Thymus (tissue), 11 donors: ENCODE results near the gene LIN52. TPM values are rescaled to one million over a fixed set of nuclear protein-coding genes. Genes with fewer than 3 reads are reported as not detected.

ENCODE experiments used
- DNase-seq, 9 donors: peaks; one replicate each; pipeline ENCODE4 v3.0.0-alpha.2; 2013; ENCODE audit warnings: low spot score in 9 of 9, low read depth in 6 of 9, missing footprints in 1 of 9
- H3K27ac ChIP-seq, 2 donors: one replicate each; pipeline ENCODE4 v1.5.1; 2013; ENCODE audit warnings: control low read depth in 1 of 2, low read depth in 1 of 2, low read length in 1 of 2, mild to moderate bottlenecking in 1 of 2, moderate library complexity in 1 of 2
- H3K27me3 ChIP-seq, 2 donors: one replicate each; pipeline ENCODE4 v1.5.1; 2013; ENCODE audit warnings: low read length in 1 of 2; ENCODE audit not compliant: control insufficient read depth in 2 of 2, insufficient read depth in 1 of 2
- H3K36me3 ChIP-seq, 2 donors: one replicate each; pipeline ENCODE4 v1.5.1; 2013; ENCODE audit warnings: low read length in 1 of 2, mild to moderate bottlenecking in 1 of 2, moderate library complexity in 1 of 2; ENCODE audit not compliant: control insufficient read depth in 2 of 2, insufficient read depth in 2 of 2
- H3K4me1 ChIP-seq, 2 donors: one replicate each; pipeline ENCODE4 v1.5.1; 2013; ENCODE audit warnings: low read length in 2 of 2; ENCODE audit not compliant: control insufficient read depth in 2 of 2, insufficient read depth in 2 of 2
- H3K4me3 ChIP-seq, 2 donors: one replicate each; pipeline ENCODE4 v1.5.1; 2013; ENCODE audit warnings: low read length in 2 of 2, control low read depth in 1 of 2, mild to moderate bottlenecking in 1 of 2
- H3K9me3 ChIP-seq, 2 donors: one replicate each; pipeline ENCODE4 v1.5.1; 2013; ENCODE audit warnings: low read length in 1 of 2, mild to moderate bottlenecking in 1 of 2; ENCODE audit not compliant: control insufficient read depth in 2 of 2, insufficient read depth in 1 of 2
- WGBS: extraction: QIAGEN DNeasy Blood & Tissue Kit; methylation state at CpG from one replicate; pipeline ENCODE4 v1.1.7; 2013; 5-methylcytosine and 5-hydroxymethylcytosine counted together
- polyA plus RNA-seq: library from polyadenylated mRNA; stranded (reverse); fragments of 200-250 nt; gene quantifications from one replicate; pipeline ENCODE4 v1.2.3, GENCODE V29; 2013
- total RNA-seq: library from RNA; stranded (reverse); fragments of 120-200 nt; gene quantifications from one replicate; pipeline ENCODE4 v1.2.4, GENCODE V29; 2013
- donor health status: healthy.

The LIN52 gene
- total and polyA plus RNA-seq, 2 donors, result 8.9 to 11.6 TPM

GRCh38 chr14:74155287-74155686 lies 70.5 kb downstream of the LIN52 start:
- Histone ChIP-seq H3K27ac (no peak overlapping the region), H3K9me3 (no peaks in the 10 kb centered on the region), H3K27me3 (no peaks in the 10 kb centered on the region), H3K4me1 (no peaks in the 10 kb centered on the region), H3K36me3 (peaks cover 0 to 3% of the 10 kb centered on the region in 2 donors), H3K4me3 (no peak overlapping the region)
- no peak for DNase-seq
- WGBS, result 81% methylated on average over 6 of the region's 6 CpGs

- WGBS, result 93% methylated on average over 1 of the region's 1 CpG
- H3K4me3 ChIP-seq, result no peak overlapping the region
- H3K4me1 ChIP-seq, result no peaks in the 10 kb centered on the region
- DNase-seq, result no peak
- peaks cover 0 to 3% of the 10 kb centered on the region in 2 donors for H3K36me3 ChIP-seq
- H3K9me3 ChIP-seq, result no peaks in the 10 kb centered on the region
- H3K27me3 ChIP-seq, result no peaks in the 10 kb centered on the region
- H3K27ac ChIP-seq, result no peak overlapping the region
Measured at GRCh38 chr14:74155749-74156148, 71.0 kb downstream of the LIN52 start.

GRCh38 chr14:74160763-74161162 lies 76.0 kb downstream of the LIN52 start:
- H3K4me1 ChIP-seq, result no peaks in the 10 kb centered on the region

GRCh38 chr14:74161526-74162158 lies 76.9 kb downstream of the LIN52 start:
- 97% methylated on average over 8 of the region's 8 CpGs for WGBS
- Histone ChIP-seq H3K27me3 (no peaks in the 10 kb centered on the region), H3K4me3 (no peak overlapping the region), H3K27ac (no peak overlapping the region), H3K36me3 (peaks cover 3 to 4% of the 10 kb centered on the region in 2 donors), H3K4me1 (no peaks in the 10 kb centered on the region), H3K9me3 (no peaks in the 10 kb centered on the region)
- DNase-seq, result no peak

More at GRCh38 chr14:74160763-74161162, 76.0 kb downstream of the LIN52 start:
- WGBS, result 74% methylated on average over 2 of the region's 2 CpGs
- Histone ChIP-seq H3K36me3 (peaks cover 3 to 4% of the 10 kb centered on the region in 2 donors), H3K4me3 (no peak overlapping the region), H3K27me3 (no peaks in the 10 kb centered on the region), H3K27ac (no peak overlapping the region), H3K9me3 (no peaks in the 10 kb centered on the region)
- DNase-seq, result no peak

GRCh38 chr14:74169906-74170305 lies 85.2 kb downstream of the LIN52 start:
- WGBS, result 97% methylated on average over 3 of the region's 3 CpGs
- H3K9me3 ChIP-seq, result no peaks in the 10 kb centered on the region
- H3K4me1 ChIP-seq, result no peaks in the 10 kb centered on the region

GRCh38 chr14:74176400-74176793 lies 91.6 kb downstream of the LIN52 start:
- 97% methylated on average over 2 of the region's 2 CpGs for WGBS
- H3K36me3 ChIP-seq, result no peaks in the 10 kb centered on the region
- no peaks in the 10 kb centered on the region for H3K9me3 ChIP-seq
- no peaks in the 10 kb centered on the region for H3K4me1 ChIP-seq
- no peak for DNase-seq
- H3K4me3 ChIP-seq, result no peak overlapping the region
- no peaks in the 10 kb centered on the region for H3K27me3 ChIP-seq
- H3K27ac ChIP-seq, result no peak overlapping the region

More at GRCh38 chr14:74169906-74170305, 85.2 kb downstream of the LIN52 start:
- H3K4me3 ChIP-seq, result no peak overlapping the region
- H3K36me3 ChIP-seq, result no peaks in the 10 kb centered on the region
- no peak for DNase-seq
- no peaks in the 10 kb centered on the region for H3K27me3 ChIP-seq
- H3K27ac ChIP-seq, result no peak overlapping the region

- Histone ChIP-seq H3K4me3 (no peak overlapping the region), H3K4me1 (no peaks in the 10 kb centered on the region), H3K36me3 (no peaks in the 10 kb centered on the region), H3K27me3 (no peaks in the 10 kb centered on the region), H3K9me3 (no peaks in the 10 kb centered on the region), H3K27ac (no peak overlapping the region)
- DNase-seq, result no peak
- 82% methylated on average over 3 of the region's 3 CpGs for WGBS
Measured at GRCh38 chr14:74179856-74180255, 95.1 kb downstream of the LIN52 start.

GRCh38 chr14:74190927-74191575 lies 106.3 kb downstream of the LIN52 start:
- Histone ChIP-seq H3K4me1 (no peaks in the 10 kb centered on the region), H3K27ac (no peak overlapping the region), H3K4me3 (no peak overlapping the region), H3K36me3 (no peaks in the 10 kb centered on the region), H3K9me3 (no peaks in the 10 kb centered on the region), H3K27me3 (no peaks in the 10 kb centered on the region)
- 99% methylated on average over 3 of the region's 3 CpGs for WGBS
- DNase-seq, result no peak

- DNase-seq, result no peak
- Histone ChIP-seq H3K4me1 (no peaks in the 10 kb centered on the region), H3K36me3 (peaks cover 0 to 9% of the 10 kb centered on the region in 2 donors), H3K27me3 (no peaks in the 10 kb centered on the region), H3K4me3 (no peak overlapping the region), H3K9me3 (no peaks in the 10 kb centered on the region), H3K27ac (no peak overlapping the region)
- WGBS, result 98% methylated on average over 8 of the region's 8 CpGs
Measured at GRCh38 chr14:74194506-74195274, 109.9 kb downstream of the LIN52 start.
